GM23248 (cell line): ENCODE data around the gene FAM90A1. TPM values are rescaled to one million over a fixed set of nuclear protein-coding genes. Genes with fewer than 3 reads are reported as not detected.
A peak's percentile ranks its signal among the peaks of the same experiment; 100 is the strongest.
"Not testable (repeated sequence)": the region's sequence is repeated elsewhere in the genome, so short reads cannot be mapped to it uniquely, and the experiment has no call there.

Source experiments
- DNase-seq: peaks from one replicate; pipeline ENCODE4 v3.0.0-alpha.2; 2015
- H2AFZ ChIP-seq: fragments of 200-600 bp; sonication (generic); 2 replicates; pipeline ENCODE4 v1.6.1; 2016; ENCODE audit warnings: antibody characterized with exemption
- H3F3A ChIP-seq: fragments of 200-600 bp; sonication (generic); 2 replicates; pipeline ENCODE4 v1.6.1; 2016; ENCODE audit warnings: mild to moderate bottlenecking, antibody characterized with exemption, mixed run types; ENCODE audit not compliant: insufficient read depth
- H3K27ac ChIP-seq: fragments of 200-600 bp; sonication (generic); 2 replicates; pipeline ENCODE4 v1.5.1; 2016; ENCODE audit warnings: mild to moderate bottlenecking
- H3K27me3 ChIP-seq: fragments of 200-600 bp; sonication (generic); replicated peaks from 2 replicates; pipeline ENCODE4 v1.6.1; 2016; ENCODE audit warnings: mild to moderate bottlenecking; ENCODE audit not compliant: insufficient read depth
- H3K36me3 ChIP-seq: fragments of 200-600 bp; sonication (generic); 2 replicates; pipeline ENCODE4 v1.6.1; 2016; ENCODE audit warnings: low read depth, mild to moderate bottlenecking
- H3K4me1 ChIP-seq: fragments of 200-600 bp; sonication (generic); 2 replicates; pipeline ENCODE4 v1.6.1; 2016; ENCODE audit warnings: mild to moderate bottlenecking; ENCODE audit not compliant: insufficient read depth
- H3K4me2 ChIP-seq: fragments of 200-600 bp; sonication (generic); one replicate; pipeline ENCODE4 v1.6.1; 2016; ENCODE audit warnings: mild to moderate bottlenecking; ENCODE audit not compliant: unreplicated experiment
- H3K4me3 ChIP-seq: fragments of 200-600 bp; sonication (generic); 2 replicates; pipeline ENCODE4 v1.5.1; 2016; ENCODE audit warnings: mild to moderate bottlenecking
- H3K79me2 ChIP-seq: fragments of 200-600 bp; sonication (generic); 2 replicates; pipeline ENCODE4 v1.6.1; 2016; ENCODE audit warnings: mild to moderate bottlenecking; ENCODE audit not compliant: insufficient read depth
- H3K9ac ChIP-seq: fragments of 200-600 bp; sonication (generic); 2 replicates; pipeline ENCODE4 v1.6.1; 2016; ENCODE audit warnings: mild to moderate bottlenecking
- H3K9me2 ChIP-seq: fragments of 200-600 bp; sonication (generic); 2 replicates; pipeline ENCODE4 v1.6.1; 2016; ENCODE audit warnings: mixed run types, mild to moderate bottlenecking, moderate library complexity; ENCODE audit not compliant: insufficient read depth
- H3K9me3 ChIP-seq: fragments of 200-600 bp; sonication (generic); one replicate; pipeline ENCODE4 v1.6.1; 2017; ENCODE audit warnings: low read depth
- H4K20me1 ChIP-seq: fragments of 200-600 bp; sonication (generic); 2 replicates; pipeline ENCODE4 v1.6.0; 2016; ENCODE audit not compliant: insufficient read depth
- WGBS, 2 experiments: methylation state at CpG; one replicate each; pipeline ENCODE4 v1.1.6; 2015 to 2017; ENCODE audit warnings: low lambda C conversion rate in 2 of 2, low coverage in 1 of 2; ENCODE audit errors: missing lambda C conversion rate in 2 of 2; 5-methylcytosine and 5-hydroxymethylcytosine counted together
- in situ Hi-C: fragments of 300-500 bp; cut with MboI; formaldehyde crosslinking; loops from 2 replicates; pipeline ENCODE4 v1.15.0; 2020
- polyA plus RNA-seq: library from polyadenylated mRNA; unstranded; fragments of >200 nt; fragmentation: Nextera tagmentation; extraction: Ambion mirVana; gene quantifications from 2 replicates; pipeline ENCODE4 v1.2.1, GENCODE V29; 2016
- total RNA-seq: library from RNA; depleted of rRNA; stranded (reverse); fragments of >200 nt; shearing (Covaris generic); gene quantifications from 2 replicates; pipeline ENCODE4 v1.2.3, GENCODE V29; 2014

The FAM90A1 gene
- total and polyA plus RNA-seq, 2 experiments from 2014 or later = 0.24 TPM; not detected in 1

GRCh38 chr12:8197685-8198308 lies 29.6 kb downstream of the FAM90A1 start:
- H3K9me3 ChIP-seq, H3K9me2 ChIP-seq, H4K20me1 ChIP-seq, H3K4me2 ChIP-seq, H3K4me3 ChIP-seq, H3K36me3 ChIP-seq, H3K79me2 ChIP-seq, H3F3A ChIP-seq, H3K27me3 ChIP-seq, H2AFZ ChIP-seq, in situ Hi-C loops: not testable (repeated sequence)
- Histone ChIP-seq H3K27ac (peak overlapping the region; percentile 67), H3K4me1 (peaks cover 23% of the 10 kb centered on the region), H3K9ac (peak overlapping the region; percentile 36; the same call in 1 of the 2 replicates)
- WGBS, 2 experiments = 10 to 28% methylated on average over 1 of the region's 1 CpG
- DNase-seq = peak; percentile 84

GRCh38 chr12:8188088-8188487 lies 39.3 kb downstream of the FAM90A1 start:
- H2AFZ ChIP-seq, H3F3A ChIP-seq, in situ Hi-C loops, H3K4me3 ChIP-seq, H3K79me2 ChIP-seq, H4K20me1 ChIP-seq, H3K9me2 ChIP-seq, H3K4me2 ChIP-seq, H3K27ac ChIP-seq, H3K36me3 ChIP-seq, H3K4me1 ChIP-seq, H3K27me3 ChIP-seq, H3K9ac ChIP-seq, H3K9me3 ChIP-seq: not testable (repeated sequence)
- DNase-seq = peak; percentile 8
- WGBS, 2 experiments = 58 to 66% methylated on average over 2 of the region's 2 CpGs

DNA sequence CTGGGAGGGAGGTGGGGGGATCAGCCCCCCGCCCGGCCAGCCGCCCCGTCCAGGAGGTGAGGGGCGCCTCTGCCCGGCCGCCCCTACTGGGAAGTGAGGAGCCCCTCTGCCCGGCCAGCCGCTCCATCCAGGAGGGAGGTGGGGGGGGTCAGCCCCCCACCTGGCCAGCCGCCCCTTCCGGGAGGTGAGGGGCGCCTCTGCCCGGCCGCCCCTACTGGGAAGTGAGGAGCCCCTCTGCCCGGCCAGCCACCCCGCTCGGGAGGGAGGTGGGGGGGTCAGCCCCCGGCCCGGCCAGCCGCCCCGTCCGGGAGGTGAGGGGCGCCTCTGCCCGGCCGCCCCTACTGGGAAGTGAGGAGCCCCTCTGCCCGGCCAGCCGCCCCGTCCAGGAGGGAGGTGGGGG lies 43.2 kb downstream of the FAM90A1 start:
- H3K9ac ChIP-seq, H3F3A ChIP-seq, H3K9me2 ChIP-seq, H2AFZ ChIP-seq, H4K20me1 ChIP-seq, H3K79me2 ChIP-seq, in situ Hi-C loops, H3K4me1 ChIP-seq, H3K4me3 ChIP-seq, H3K27me3 ChIP-seq, H3K27ac ChIP-seq, H3K9me3 ChIP-seq, H3K36me3 ChIP-seq, H3K4me2 ChIP-seq, DNase-seq: not testable (repeated sequence)
- WGBS, 2 experiments = 100% methylated on average over 1 of the region's 28 CpGs; no CpG with 5 or more reads in 1 of the 2 experiments

- in situ Hi-C loops, DNase-seq, H3K9me2 ChIP-seq, H3K9ac ChIP-seq, H3K36me3 ChIP-seq, H3K4me2 ChIP-seq, H3K4me1 ChIP-seq, H3F3A ChIP-seq, H2AFZ ChIP-seq, H4K20me1 ChIP-seq, H3K27ac ChIP-seq, H3K9me3 ChIP-seq, H3K4me3 ChIP-seq, H3K79me2 ChIP-seq, H3K27me3 ChIP-seq: not testable (repeated sequence)
- 98 to 100% methylated on average over 12 to 23 of the region's 23 CpGs for WGBS, 2 experiments
Measured at GRCh38 chr12:8183346-8183745, 44.1 kb downstream of the FAM90A1 start.

GRCh38 chr12:8182923-8183322 lies 44.5 kb downstream of the FAM90A1 start:
- H3K9me3 ChIP-seq, H3K27ac ChIP-seq, H2AFZ ChIP-seq, H3K4me1 ChIP-seq, H3F3A ChIP-seq, DNase-seq, in situ Hi-C loops, H3K9ac ChIP-seq, H3K79me2 ChIP-seq, H3K4me2 ChIP-seq, H3K27me3 ChIP-seq, H4K20me1 ChIP-seq, H3K36me3 ChIP-seq, H3K9me2 ChIP-seq, H3K4me3 ChIP-seq: not testable (repeated sequence)
- 94 to 98% methylated on average over 7 of the region's 7 CpGs for WGBS, 2 experiments

GRCh38 chr12:8181271-8181670 lies 46.1 kb downstream of the FAM90A1 start:
- Histone ChIP-seq H3K4me3 (peak overlapping the region; percentile 72), H3K9ac (peak overlapping the region; percentile 80), H2AFZ (peak overlapping the region; percentile 56), H3K4me2 (peak overlapping the region; percentile 53)
- in situ Hi-C loops, H3K4me1 ChIP-seq, H4K20me1 ChIP-seq, H3K79me2 ChIP-seq, H3F3A ChIP-seq, H3K27me3 ChIP-seq, H3K27ac ChIP-seq, H3K36me3 ChIP-seq, H3K9me2 ChIP-seq, H3K9me3 ChIP-seq: not testable (repeated sequence)
- peak; percentile 15 for DNase-seq

DNA sequence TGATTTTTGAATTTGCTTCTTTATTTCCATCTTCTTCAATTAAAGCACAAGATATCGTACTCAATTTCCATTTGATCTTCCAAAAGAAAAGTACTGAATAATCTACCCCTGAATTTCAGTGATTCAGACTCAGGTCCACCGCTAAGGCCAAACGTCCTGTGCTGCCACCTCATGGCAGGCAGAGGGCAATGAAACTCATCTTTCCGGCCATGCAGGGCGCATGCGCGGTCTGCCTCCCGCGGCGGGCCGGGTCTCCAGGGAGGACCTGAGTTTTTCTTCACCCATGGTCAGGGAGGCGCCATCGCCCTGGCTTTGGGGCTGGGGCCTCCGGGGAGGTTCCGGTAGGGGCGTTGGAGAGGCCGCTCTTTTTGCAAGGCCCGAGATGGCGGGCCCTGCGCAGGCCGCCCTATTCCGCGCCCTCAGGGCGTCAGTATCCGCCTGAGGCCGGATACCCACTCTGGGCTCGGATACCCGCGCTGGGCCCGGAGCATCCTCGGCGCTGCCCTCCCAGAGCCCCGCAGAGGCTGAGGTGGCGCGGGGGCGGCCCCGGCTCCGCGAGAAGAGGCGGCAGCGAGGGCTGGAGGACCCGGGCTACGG lies 47.3 kb downstream of the FAM90A1 start:
- H3K36me3 ChIP-seq, H3K9me3 ChIP-seq, H3F3A ChIP-seq, H3K27me3 ChIP-seq, in situ Hi-C loops, H3K9me2 ChIP-seq, H4K20me1 ChIP-seq, H3K79me2 ChIP-seq, H3K4me1 ChIP-seq: not testable (repeated sequence)
- H3K27ac ChIP-seq = peak overlapping the region; percentile 39
- 0% methylated on average over 14 to 29 of the region's 43 CpGs for WGBS, 2 experiments
- H3K4me2 ChIP-seq = peak overlapping the region; percentile 58
- H2AFZ ChIP-seq = peak overlapping the region; percentile 68
- peak overlapping the region; percentile 80 for H3K9ac ChIP-seq
- H3K4me3 ChIP-seq = peak overlapping the region; percentile 72
- peak; percentile 74 for DNase-seq

DNA sequence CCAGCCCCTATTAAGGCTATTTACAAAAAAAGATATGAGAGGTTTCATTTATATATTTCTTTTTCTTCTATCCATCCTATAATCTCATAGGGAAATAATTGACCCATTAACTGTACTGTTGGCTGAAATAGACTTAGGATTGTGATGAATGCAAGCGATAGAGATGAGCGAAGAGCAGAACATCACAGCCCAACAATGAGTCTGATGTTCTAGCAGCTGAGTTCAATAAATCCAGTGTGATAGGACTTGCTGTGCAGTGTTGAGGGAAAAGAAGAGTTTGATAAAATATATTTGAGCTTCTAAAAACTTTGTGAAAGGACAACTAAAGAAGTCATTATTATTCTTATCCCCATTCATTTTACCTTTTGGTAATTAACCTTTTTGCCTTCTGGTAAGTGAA lies 54.5 kb downstream of the FAM90A1 start:
- H3K9ac ChIP-seq, DNase-seq, H4K20me1 ChIP-seq, H3F3A ChIP-seq, in situ Hi-C loops, H2AFZ ChIP-seq, H3K4me3 ChIP-seq, H3K36me3 ChIP-seq, H3K79me2 ChIP-seq, H3K4me1 ChIP-seq, H3K27ac ChIP-seq, H3K9me2 ChIP-seq, H3K4me2 ChIP-seq, H3K27me3 ChIP-seq, H3K9me3 ChIP-seq: not testable (repeated sequence)
- WGBS, 2 experiments = 62 to 76% methylated on average over 2 of the region's 2 CpGs
